ENCODE measurements around the gene GPATCH2L.

The GPATCH2L gene

DNA sequence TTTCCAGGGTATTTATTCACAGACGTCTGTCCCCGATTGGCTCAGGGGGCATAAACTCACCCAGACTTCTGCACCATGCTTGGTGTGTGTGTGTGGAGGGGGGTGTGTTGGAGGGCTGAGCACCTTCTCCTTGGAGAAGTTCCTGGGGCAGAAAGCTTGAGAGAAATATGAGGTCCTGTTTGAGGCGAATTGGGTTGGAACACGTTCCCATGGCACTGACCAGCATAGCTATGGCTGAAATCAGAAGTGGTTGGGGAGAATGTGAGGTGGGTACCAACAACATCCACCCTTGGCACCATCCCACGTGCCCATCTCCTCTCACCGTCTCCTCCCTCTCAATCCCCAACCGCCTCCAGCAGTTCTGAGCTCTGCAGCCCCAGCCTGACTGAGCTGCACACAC, 16.0 kb upstream of the GPATCH2L start:
- DNase-seq (ENCODE audit: extremely low read depth in 1 of 2, low read depth in 1 of 2): no peak

DNA sequence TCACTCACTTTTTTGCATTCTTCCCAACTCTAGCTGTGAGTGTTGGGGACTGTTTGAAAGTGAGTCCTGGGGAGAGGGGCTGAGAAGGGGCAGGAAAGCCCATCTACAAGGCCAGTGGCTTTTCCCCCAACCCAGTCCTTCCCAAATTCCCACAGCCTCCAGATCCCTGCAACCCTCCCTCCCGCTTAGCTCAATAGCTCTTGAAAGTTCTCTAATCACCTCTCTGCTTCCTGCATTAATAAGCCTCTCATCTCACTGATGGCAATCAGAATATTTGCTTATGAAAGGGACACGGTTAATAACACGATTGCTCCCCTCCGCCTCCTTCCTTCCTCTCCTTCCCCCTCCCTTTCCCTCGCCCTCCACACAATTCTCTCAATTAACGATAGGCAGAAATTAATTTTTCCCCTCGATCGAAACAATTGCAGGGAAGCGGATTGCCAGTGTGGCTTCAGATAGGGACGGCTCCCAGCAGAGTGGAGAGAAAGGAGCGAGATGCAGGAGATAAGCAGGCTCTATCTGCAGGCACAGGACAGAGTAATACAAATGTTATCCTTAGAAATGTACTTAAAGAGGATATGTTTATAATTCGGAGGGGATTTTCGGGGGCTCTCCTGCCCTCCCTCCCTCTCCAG, 15.1 kb upstream of the GPATCH2L start:
- no peak for DNase-seq (ENCODE audit: extremely low read depth in 1 of 2, low read depth in 1 of 2)

DNA sequence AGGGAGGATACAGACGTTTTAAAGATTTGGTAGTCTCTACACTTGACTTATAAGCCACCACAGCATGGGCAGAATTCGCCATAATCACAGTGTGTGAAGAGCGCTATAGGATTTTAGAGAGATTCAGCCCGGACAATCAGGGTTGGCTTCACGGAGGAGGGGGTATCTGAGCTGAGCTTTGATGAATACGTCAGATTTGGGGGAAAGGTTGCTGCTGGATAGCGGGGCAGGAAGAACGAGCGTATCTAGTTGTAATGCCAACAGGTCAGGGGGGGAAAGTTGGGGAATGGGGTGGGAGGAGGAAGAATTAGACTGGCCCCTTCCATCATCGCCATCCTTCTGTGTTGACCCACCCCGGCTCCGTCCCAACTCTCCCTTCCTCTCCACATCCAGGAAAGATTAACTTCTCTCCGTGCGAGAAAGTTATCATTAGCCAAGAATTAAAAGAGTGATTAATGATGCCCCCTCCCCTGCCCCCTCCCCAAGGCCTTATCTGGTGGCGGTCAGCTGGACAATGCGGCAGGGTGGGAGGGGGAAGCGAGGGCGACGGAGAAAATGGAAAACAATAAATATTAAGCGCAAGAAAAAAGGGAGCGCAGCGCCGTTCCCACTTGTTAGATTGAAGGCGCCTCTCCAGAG, 13.5 kb upstream of the GPATCH2L start:
- DNase-seq (ENCODE audit: extremely low read depth in 1 of 2, low read depth in 1 of 2): no peak

GRCh38 chr14:76138758-76139723, 12.7 kb upstream of the GPATCH2L start:
- no peak for DNase-seq (ENCODE audit: extremely low read depth in 1 of 2, low read depth in 1 of 2)

GRCh38 chr14:76143642-76144041, 8.1 kb upstream of the GPATCH2L start:
- no peak for DNase-seq (ENCODE audit: extremely low read depth in 1 of 2, low read depth in 1 of 2)

DNA sequence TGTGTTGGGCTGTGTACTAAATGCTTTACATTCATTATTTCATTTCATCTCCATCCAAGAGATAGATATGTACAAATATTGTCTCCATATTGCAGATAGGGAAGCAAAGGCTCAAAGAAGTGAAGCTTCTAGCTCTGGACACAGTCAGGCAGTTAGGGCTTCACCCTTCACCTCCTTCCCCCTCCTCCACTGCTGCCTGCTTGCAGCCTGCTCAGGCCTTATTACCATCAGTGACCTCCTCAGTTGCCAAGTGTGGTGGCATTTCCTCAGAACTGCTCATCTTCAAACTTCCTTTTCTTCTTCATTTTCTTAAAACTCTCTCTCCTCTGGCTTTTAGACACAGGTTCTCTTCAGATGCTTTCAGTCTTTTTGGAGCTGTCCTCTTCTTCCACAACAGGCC, 4.7 kb upstream of the GPATCH2L start:
- no peak for DNase-seq (ENCODE audit: extremely low read depth in 1 of 2, low read depth in 1 of 2)

DNA sequence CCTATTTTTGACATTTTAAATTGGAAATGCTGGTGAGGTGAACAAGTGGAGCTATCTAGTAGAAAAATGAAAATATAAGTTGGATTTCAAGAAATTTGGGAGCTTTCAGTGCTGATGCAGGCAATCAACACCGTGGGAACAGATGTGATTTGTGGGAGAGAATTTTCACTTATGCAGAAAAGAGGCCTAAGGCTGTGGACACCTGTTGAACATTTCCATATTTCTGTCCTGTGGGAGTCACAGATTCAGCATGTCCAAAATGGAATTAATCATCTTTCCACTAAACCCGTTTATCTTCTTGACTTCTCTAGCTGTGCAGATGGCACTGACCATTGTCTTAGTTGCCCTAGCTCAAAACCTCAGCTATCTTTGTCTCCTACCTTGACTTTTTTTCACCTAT, 2.5 kb upstream of the GPATCH2L start:
- no peak for DNase-seq (ENCODE audit: extremely low read depth in 1 of 2, low read depth in 1 of 2)

- DNase-seq (ENCODE audit: extremely low read depth in 1 of 2, low read depth in 1 of 2): peak; percentile 40 to 42
Observed at GRCh38 chr14:76152333-76152681, 585 bp downstream of the GPATCH2L start.

DNA sequence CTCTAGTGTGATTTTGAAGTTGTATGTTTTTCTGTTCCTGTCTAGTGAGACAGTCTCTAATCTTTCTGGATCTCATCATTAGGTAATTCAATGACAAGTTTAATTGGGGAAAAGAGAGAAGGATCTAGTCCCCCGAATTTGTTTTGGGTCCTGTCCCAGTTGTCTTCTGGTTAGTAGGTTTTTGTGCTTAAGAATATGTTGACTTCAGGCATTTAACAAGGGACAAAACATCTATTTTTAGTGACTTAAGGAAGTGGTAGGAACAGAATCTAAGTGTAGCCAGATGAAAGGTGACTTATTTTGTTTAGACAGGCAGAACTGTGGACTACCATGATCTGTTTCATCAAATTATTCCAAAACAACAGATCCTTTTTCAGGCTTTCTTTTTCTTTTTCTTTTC, 2.2 kb downstream of the GPATCH2L start:
- DNase-seq (ENCODE audit: extremely low read depth in 1 of 2, low read depth in 1 of 2): no peak

DNA sequence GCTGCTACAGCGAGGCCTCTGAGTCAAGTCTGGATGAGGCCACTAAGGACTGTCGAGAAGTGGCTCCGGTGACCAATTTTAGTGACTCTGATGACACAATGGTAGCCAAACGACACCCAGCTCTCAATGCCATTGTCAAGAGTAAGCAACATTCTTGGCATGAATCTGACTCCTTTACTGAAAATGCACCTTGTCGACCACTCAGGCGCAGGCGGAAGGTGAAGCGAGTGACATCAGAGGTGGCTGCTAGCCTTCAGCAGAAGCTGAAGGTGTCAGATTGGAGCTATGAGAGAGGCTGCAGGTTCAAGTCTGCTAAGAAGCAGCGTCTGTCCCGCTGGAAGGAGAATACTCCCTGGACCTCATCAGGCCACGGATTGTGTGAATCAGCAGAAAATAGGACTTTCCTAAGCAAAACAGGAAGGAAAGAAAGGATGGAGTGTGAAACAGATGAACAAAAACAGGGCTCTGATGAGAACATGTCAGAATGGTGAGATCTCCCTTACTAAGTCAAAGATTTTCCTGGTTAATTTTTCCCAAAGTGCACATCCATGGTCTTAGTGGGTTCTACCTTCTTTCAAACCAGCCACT, 2.9 kb downstream of the GPATCH2L start:
- no peak for DNase-seq (ENCODE audit: extremely low read depth in 1 of 2, low read depth in 1 of 2)

DNA sequence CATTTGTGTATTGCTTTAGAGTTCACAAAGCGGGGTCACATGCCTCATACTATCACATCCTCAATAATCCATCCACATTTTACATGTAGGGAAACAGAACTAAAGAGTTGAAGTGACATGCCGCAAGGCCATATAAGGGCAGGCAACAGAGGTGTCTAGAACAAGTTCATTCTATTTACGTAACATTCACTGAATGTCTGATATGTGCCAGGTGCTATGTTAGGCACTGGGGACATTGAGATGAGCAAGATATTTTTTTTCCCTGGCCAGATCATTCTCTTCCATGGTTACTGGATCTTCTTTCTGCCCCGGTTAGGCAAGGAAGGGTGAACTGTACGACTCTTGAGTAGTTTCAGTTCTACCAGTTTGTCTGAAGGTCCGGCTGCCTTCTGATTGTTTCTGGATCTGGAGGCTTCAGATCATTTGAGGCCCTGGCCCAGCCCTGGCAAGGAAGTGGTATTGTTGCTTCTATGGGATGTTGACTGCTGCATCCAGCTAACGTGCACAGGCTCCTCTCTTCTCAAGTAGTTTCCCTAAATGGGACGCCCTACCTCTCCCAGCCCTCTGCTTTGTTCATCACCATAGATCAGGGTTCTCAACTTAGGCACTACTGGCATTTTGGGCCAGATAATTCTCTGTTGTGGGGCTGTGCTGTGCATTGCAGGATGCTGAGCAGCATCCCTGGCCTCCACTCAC, 12.1 kb downstream of the GPATCH2L start:
- no peak for DNase-seq (ENCODE audit: extremely low read depth in 1 of 2, low read depth in 1 of 2)

GRCh38 chr14:76168531-76168930, 16.8 kb downstream of the GPATCH2L start:
- DNase-seq (ENCODE audit: extremely low read depth in 1 of 2, low read depth in 1 of 2): no peak

- DNase-seq (ENCODE audit: extremely low read depth in 1 of 2, low read depth in 1 of 2): no peak
Observed at GRCh38 chr14:76169776-76170175, 18.1 kb downstream of the GPATCH2L start.

DNA sequence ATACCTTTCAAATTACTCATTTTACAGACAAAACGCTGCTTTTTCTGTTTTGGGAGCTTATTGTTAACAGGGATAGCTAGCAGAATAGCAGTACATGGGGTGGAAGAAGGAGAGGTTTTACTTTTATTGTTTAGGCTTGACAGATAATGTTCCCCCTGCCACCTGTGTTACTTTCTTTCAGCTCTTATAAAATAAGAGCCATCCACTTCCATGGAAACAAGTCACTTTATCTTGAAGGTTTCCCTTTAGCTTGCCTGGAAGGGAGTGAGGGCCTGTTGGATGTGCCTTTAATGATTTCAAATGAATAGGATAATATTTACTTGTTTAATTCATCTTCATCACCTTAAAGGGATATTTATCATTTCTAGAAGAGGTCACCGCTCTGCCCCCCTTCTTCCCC, 23.3 kb downstream of the GPATCH2L start:
- no peak for DNase-seq (ENCODE audit: extremely low read depth in 1 of 2, low read depth in 1 of 2)

- no peak for DNase-seq (ENCODE audit: extremely low read depth in 1 of 2, low read depth in 1 of 2)
Observed at GRCh38 chr14:76175942-76176341, 24.2 kb downstream of the GPATCH2L start.

DNA sequence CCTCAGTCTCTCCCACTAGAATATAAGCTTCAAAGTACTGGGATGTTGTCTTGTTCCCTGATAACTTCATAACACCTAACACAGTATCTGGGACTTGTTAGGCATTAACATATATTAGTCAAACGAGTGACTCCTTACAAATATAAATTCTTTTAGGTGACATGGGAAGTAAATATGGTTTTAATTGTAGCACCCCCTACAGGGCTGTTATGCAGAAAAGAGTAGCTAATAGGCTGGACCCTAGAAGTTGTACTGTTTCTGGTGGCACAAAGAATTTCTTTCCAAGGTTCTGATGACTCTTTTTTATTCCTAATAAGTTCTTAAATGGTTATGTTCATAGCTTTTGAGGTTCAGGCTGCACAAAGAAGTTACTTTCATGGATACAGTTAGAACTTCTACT, 29.8 kb downstream of the GPATCH2L start:
- no peak for DNase-seq (ENCODE audit: extremely low read depth in 1 of 2, low read depth in 1 of 2)

GRCh38 chr14:76186308-76187027, 34.7 kb downstream of the GPATCH2L start:
- no peak for DNase-seq (ENCODE audit: extremely low read depth in 1 of 2, low read depth in 1 of 2)

DNA sequence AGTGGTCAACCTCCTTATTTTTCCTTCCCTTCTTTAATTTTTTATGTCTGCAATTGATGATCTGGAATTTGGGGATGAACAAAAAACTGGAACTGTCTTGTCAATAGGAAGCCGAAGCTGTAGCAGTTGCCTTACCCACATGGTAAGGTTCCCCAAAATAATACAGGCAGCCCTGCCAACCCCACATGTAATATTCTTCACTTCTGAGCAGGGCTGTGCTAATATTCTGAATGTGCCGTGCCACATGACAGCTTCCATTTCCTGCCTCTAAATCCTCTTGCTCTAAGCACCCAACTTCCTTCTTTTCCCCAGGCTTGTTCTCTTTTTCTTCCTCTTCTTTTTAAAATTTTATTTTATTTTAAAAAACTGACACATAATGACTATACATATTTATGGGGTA, 39.6 kb downstream of the GPATCH2L start:
- DNase-seq (ENCODE audit: extremely low read depth in 1 of 2, low read depth in 1 of 2): no peak

DNA sequence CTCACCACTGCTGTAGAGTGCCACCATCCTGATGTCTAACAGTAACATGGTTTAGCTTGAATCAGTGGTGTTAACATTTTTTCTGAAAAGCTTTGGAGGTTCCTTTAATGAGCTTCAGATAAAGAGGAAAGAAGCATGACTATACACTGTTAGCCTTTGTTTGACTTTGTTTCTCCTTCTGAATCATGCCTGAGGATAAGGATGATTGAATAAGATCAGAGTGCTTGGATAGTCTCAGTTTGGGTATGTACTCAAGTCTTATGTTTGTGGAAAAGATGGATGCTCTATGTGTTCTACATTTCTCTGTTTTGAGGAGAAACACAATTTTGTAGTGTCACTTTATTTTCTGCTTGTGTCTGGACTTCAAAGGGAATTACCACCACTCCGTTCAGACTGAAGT, 42.0 kb downstream of the GPATCH2L start:
- no peak for DNase-seq (ENCODE audit: extremely low read depth in 1 of 2, low read depth in 1 of 2)

DNA sequence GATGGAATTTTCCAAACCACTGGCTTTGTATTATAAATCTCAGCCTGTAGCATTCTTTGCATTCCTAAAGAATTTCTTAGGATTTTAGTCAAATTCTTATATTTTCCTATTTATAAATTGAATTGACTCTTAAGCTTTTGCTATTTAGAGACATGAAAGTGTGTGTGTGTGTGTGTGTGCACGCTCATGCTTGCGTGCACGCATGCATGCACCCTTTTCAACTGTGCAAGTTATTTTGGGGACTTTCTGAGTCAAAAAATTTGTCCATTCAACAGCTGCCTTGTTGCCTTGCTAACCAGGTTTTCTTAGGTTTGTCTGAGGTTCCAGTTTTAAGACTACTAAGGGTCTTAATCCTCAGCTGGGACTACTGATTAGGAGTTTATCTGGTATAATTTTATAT, 42.6 kb downstream of the GPATCH2L start:
- no peak for DNase-seq (ENCODE audit: extremely low read depth in 1 of 2, low read depth in 1 of 2)
